IMR-90 (cell line): ENCODE measurements around the gene OR4D6. TPM values are rescaled to one million over a fixed set of nuclear protein-coding genes. Genes with fewer than 3 reads are reported as not detected.

ENCODE experiments used
- ATAC-seq: fragments of 200-7000 bp; cut with Tn5 transposase; 2 replicates; pipeline ENCODE4 v1.9.1; 2020; ENCODE audit warnings: low read depth, mild to moderate bottlenecking, moderate library complexity
- Bru-seq: library from RNA; stranded (reverse); fragments of 400-500 nt; gene quantifications from one replicate; lab custom pipeline; 2021; lab: Mats Ljungman, UMichigan
- BruChase-seq, 2 experiments: library from RNA; stranded (reverse); fragments of 400-500 nt; gene quantifications; one replicate each; lab custom pipeline; 2021; lab: Mats Ljungman, UMichigan
- BruUV-seq: library from RNA; stranded (reverse); fragments of 400-500 nt; replicated peaks from 2 replicates; lab custom pipeline; 2021; lab: Mats Ljungman, UMichigan
- CTCF ChIA-PET: fragments of 300-600 bp; formaldehyde crosslinking; extraction: SDS; loops from one replicate; lab custom pipeline; 2021; ENCODE audit warnings: antibody characterized with exemption; lab: Yijun Ruan, JAX
- POLR2A ChIA-PET: fragments of 300-600 bp; sonication (Branson Sonifier 250); formaldehyde crosslinking; loops from one replicate; lab custom pipeline; 2022; ENCODE audit warnings: antibody characterized with exemption; ENCODE audit not compliant: unreplicated experiment; lab: Charles Lee
- DNase-seq: peaks from one replicate; pipeline ENCODE4 v3.0.0; 2013
- H2AFZ ChIP-seq: replicated peaks from 2 replicates; pipeline ENCODE3; 2013; ENCODE audit warnings: low read length, mild to moderate bottlenecking; ENCODE audit not compliant: poor library complexity
- H2AK5ac ChIP-seq: 2 replicates; pipeline ENCODE4 v1.6.1; 2013; ENCODE audit warnings: low read depth, low read length, inconsistent platforms
- H2AK9ac ChIP-seq: replicated peaks from 2 replicates; pipeline ENCODE3; 2013; ENCODE audit warnings: mild to moderate bottlenecking, low read depth, low read length, moderate library complexity; ENCODE audit not compliant: poor library complexity
- H2BK120ac ChIP-seq: 2 replicates; pipeline ENCODE4 v1.6.1; 2013; ENCODE audit warnings: low read depth, low read length, inconsistent platforms
- H2BK15ac ChIP-seq: 3 replicates; pipeline ENCODE4 v1.6.1; 2013; ENCODE audit warnings: low read depth, low read length, inconsistent platforms
- H2BK20ac ChIP-seq: 2 replicates; pipeline ENCODE4 v1.6.1; 2013; ENCODE audit warnings: low read depth, mild to moderate bottlenecking, inconsistent platforms, low read length, moderate library complexity
- H2BK5ac ChIP-seq: 2 replicates; pipeline ENCODE4 v1.6.1; 2013; ENCODE audit warnings: mild to moderate bottlenecking, low read depth, low read length, inconsistent platforms; ENCODE audit not compliant: poor library complexity, severe bottlenecking
- H3K14ac ChIP-seq: replicated peaks from 2 replicates; pipeline ENCODE4 v1.6.1; 2013; ENCODE audit warnings: low read depth, low read length, inconsistent platforms
- H3K18ac ChIP-seq: 2 replicates; pipeline ENCODE4 v1.6.1; 2013; ENCODE audit warnings: low read depth, low read length, control low read depth
- H3K23ac ChIP-seq: 2 replicates; pipeline ENCODE4 v1.6.1; 2013; ENCODE audit warnings: low read depth, low read length, inconsistent platforms
- H3K27ac ChIP-seq: 2 replicates; pipeline ENCODE4 v1.5.1; 2013; ENCODE audit warnings: mild to moderate bottlenecking, control low read depth, low read length; ENCODE audit not compliant: insufficient read depth
- H3K27me3 ChIP-seq: 2 replicates; pipeline ENCODE4 v1.6.1; 2013; ENCODE audit warnings: low read length; ENCODE audit not compliant: control insufficient read depth, insufficient read depth
- H3K36me3 ChIP-seq: 2 replicates; pipeline ENCODE4 v1.6.1; 2013; ENCODE audit warnings: low read length, mixed read lengths; ENCODE audit not compliant: control insufficient read depth, insufficient read depth
- H3K4ac ChIP-seq: 2 replicates; pipeline ENCODE4 v1.6.1; 2013; ENCODE audit warnings: low read depth, low read length, inconsistent platforms
- H3K4me1 ChIP-seq: 2 replicates; pipeline ENCODE4 v1.6.1; 2013; ENCODE audit warnings: low read length, mixed read lengths; ENCODE audit not compliant: control insufficient read depth, insufficient read depth
- H3K4me2 ChIP-seq: 2 replicates; pipeline ENCODE4 v1.6.1; 2013; ENCODE audit warnings: low read depth, mild to moderate bottlenecking, control low read depth, low read length, moderate library complexity
- H3K4me3 ChIP-seq: 2 replicates; pipeline ENCODE4 v1.5.1; 2013; ENCODE audit warnings: low read depth, mild to moderate bottlenecking, control low read depth, low read length, moderate library complexity; ENCODE audit not compliant: insufficient read depth
- H3K56ac ChIP-seq: 2 replicates; pipeline ENCODE4 v1.6.1; 2013; ENCODE audit warnings: low read length, inconsistent platforms; ENCODE audit not compliant: insufficient read depth; ENCODE audit errors: extremely low read depth
- H3K79me1 ChIP-seq, 2 experiments: 2 replicates each; pipeline ENCODE4 v1.6.1; 2013; ENCODE audit warnings: low read length in 2 of 2, inconsistent platforms in 1 of 2, low read depth in 1 of 2
- H3K9ac ChIP-seq: 2 replicates; pipeline ENCODE4 v1.6.1; 2013; ENCODE audit warnings: low read depth, low read length, control low read depth
- H3K9me1 ChIP-seq: 2 replicates; pipeline ENCODE4 v1.6.1; 2013; ENCODE audit warnings: low read length, inconsistent platforms; ENCODE audit not compliant: insufficient read depth
- H3K9me3 ChIP-seq: 2 replicates; pipeline ENCODE4 v1.6.1; 2013; ENCODE audit warnings: low read length; ENCODE audit not compliant: control insufficient read depth, insufficient read depth
- H4K20me1 ChIP-seq: 2 replicates; pipeline ENCODE4 v1.6.1; 2013; ENCODE audit warnings: low read length, inconsistent platforms; ENCODE audit not compliant: insufficient read depth
- H4K5ac ChIP-seq: 2 replicates; pipeline ENCODE4 v1.6.1; 2013; ENCODE audit warnings: mild to moderate bottlenecking, low read depth, low read length, control low read depth
- H4K8ac ChIP-seq, 2 experiments: 2 replicates each; pipeline ENCODE4 v1.6.1; 2013; ENCODE audit warnings: low read depth in 2 of 2, low read length in 2 of 2, control low read depth in 1 of 2, inconsistent platforms in 1 of 2
- H4K91ac ChIP-seq: 2 replicates; pipeline ENCODE4 v1.6.1; 2013; ENCODE audit warnings: low read depth, low read length, inconsistent platforms; ENCODE audit not compliant: insufficient read depth
- CEBPB ChIP-seq: IDR thresholded peaks from 2 replicates; pipeline ENCODE4 v1.6.1; 2012; ENCODE audit warnings: low read depth, low read length, improper control_type of control experiment
- CHD1 ChIP-seq: IDR thresholded peaks from 2 replicates; pipeline ENCODE4 v1.6.1; 2012; ENCODE audit warnings: low read depth, low read length, improper control_type of control experiment
- CTCF ChIP-seq: conservative IDR thresholded peaks from 2 replicates; pipeline ENCODE4 v1.5.1; 2012; ENCODE audit warnings: mild to moderate bottlenecking, low read depth, low read length, improper control_type of control experiment
- ELK1 ChIP-seq: fragments of 150-350 bp; IDR thresholded peaks from 2 replicates; pipeline ENCODE4 v1.6.1; 2016; ENCODE audit warnings: low read depth, mild to moderate bottlenecking, low read length, moderate library complexity, borderline replicate concordance
- FOS ChIP-seq: fragments of 150-350 bp; IDR thresholded peaks from 2 replicates; pipeline ENCODE4 v1.6.1; 2016; ENCODE audit warnings: low read depth, low read length
- MXI1 ChIP-seq: IDR thresholded peaks from 2 replicates; pipeline ENCODE4 v1.6.1; 2012; ENCODE audit warnings: low read depth, mild to moderate bottlenecking, low read length, moderate library complexity, borderline replicate concordance
- NFE2L2 ChIP-seq: fragments of 150-350 bp; IDR thresholded peaks from 2 replicates; pipeline ENCODE4 v1.6.1; 2016; ENCODE audit warnings: low read depth, mild to moderate bottlenecking, low read length
- POLR2A ChIP-seq: IDR thresholded peaks from 2 replicates; pipeline ENCODE4 v1.6.1; 2012; ENCODE audit warnings: mild to moderate bottlenecking, low read depth, low read length
- USF2 ChIP-seq: fragments of 150-350 bp; IDR thresholded peaks from 2 replicates; pipeline ENCODE4 v1.6.1; 2017; ENCODE audit warnings: mild to moderate bottlenecking, antibody characterized with exemption, low read length, low read depth
- WGBS, 2 experiments: methylation state at CpG; one replicate each; pipeline versions ENCODE4 v1.1.5 to v1.1.7; 2013; ENCODE audit warnings: missing lambda C conversion rate in 2 of 2; ENCODE audit not compliant: insufficient read length in 1 of 2; ENCODE audit errors: extremely low coverage in 2 of 2; 5-methylcytosine and 5-hydroxymethylcytosine counted together
- dilution Hi-C: fragments of 300-500 bp; cut with HindIII; formaldehyde crosslinking; loops from one replicate; pipeline ENCODE4 v1.14.3; 2018; ENCODE audit warnings: low sequenced_read_pairs; ENCODE audit not compliant: unreplicated experiment
- in situ Hi-C: fragments of 300-500 bp; cut with MboI; formaldehyde crosslinking; loops from 3 replicates; pipeline ENCODE4 v1.14.3; 2019; ENCODE audit warnings: low sequenced_read_pairs, inconsistent platforms, mixed read lengths
- intact Hi-C: fragments of 100-400 bp; cut with micrococcal nuclease; formaldehyde crosslinking; loops from 2 replicates; pipeline ENCODE4 v1.10.0; 2022
- long read RNA-seq: library from polyadenylated mRNA; unstranded; transcript quantifications from one replicate; pipeline ENCODE4 v2.0.0, GENCODE V29; 2021; ENCODE audit not compliant: unreplicated experiment
- polyA plus RNA-seq, 3 experiments: library from polyadenylated mRNA; depleted of rRNA; stranded (reverse); fragments of >200 nt; gene quantifications; 2 replicates each; pipeline ENCODE4 v1.2.3, GENCODE V29; 2012; ENCODE audit warnings: low replicate concordance in 1 of 3
- total RNA-seq: library from RNA; depleted of rRNA; stranded (reverse); fragments of >200 nt; gene quantifications from 2 replicates; pipeline ENCODE4 v1.2.3, GENCODE V29; 2012; rRNA removed

Gene OR4D6
- total RNA-seq: not detected in 2 replicates
- polyA plus RNA-seq (2012; rRNA removed): not detected in 2 replicates
- not detected in 2 replicates for polyA plus RNA-seq (2012; cell fraction: cytosol; rRNA removed)
- not detected in 2 replicates for polyA plus RNA-seq (2012; cell fraction: nucleus; rRNA removed; ENCODE audit: low replicate concordance)
- not detected for Bru-seq, nascent RNA
- BruChase-seq, experiment 1, labeled RNA remaining after a 6-hour chase: not detected
- BruChase-seq, experiment 2, labeled RNA remaining after a 2-hour chase: not detected
- long read RNA-seq: 0 reads

GRCh38 chr11:59456661-59457060, at the start of gene OR4D6:
TSS of gene OR4D6 (plus strand) at chr11:59456961. CDS start at chr11:59456961, 0 bp downstream.
- Histone ChIP-seq H3K23ac (no peak within 1 kb of the TSS), H3K4me3 (no peak within 1 kb of the TSS), H2BK15ac (no peak within 1 kb of the TSS), H2BK120ac (no peak within 1 kb of the TSS), H4K91ac (no peak within 1 kb of the TSS), H3K14ac (no peak within 1 kb of the TSS), H3K18ac (no peak within 1 kb of the TSS), H3K56ac (no peak within 1 kb of the TSS), H2AK9ac (no peak within 1 kb of the TSS), H4K5ac (no peak within 1 kb of the TSS), H2BK20ac (no peak within 1 kb of the TSS), H3K27ac (no peak within 1 kb of the TSS), H4K8ac (no peak within 1 kb of the TSS), H3K4ac (no peak within 1 kb of the TSS), H3K4me2 (no peak within 1 kb of the TSS), H3K9ac (no peak within 1 kb of the TSS), H3K36me3 (no peaks in the 10 kb centered on the region), H3K79me1 (no peaks in the 10 kb centered on the region), H2AK5ac (no peak within 1 kb of the TSS), H3K9me3 (no peaks in the 10 kb centered on the region), H3K27me3 (no peaks in the 10 kb centered on the region), H2AFZ (no peak within 1 kb of the TSS), H3K4me1 (no peaks in the 10 kb centered on the region), H4K20me1 (no peaks in the 10 kb centered on the region), H3K9me1 (no peaks in the 10 kb centered on the region), H2BK5ac (no peak within 1 kb of the TSS)
- TF ChIP-seq CTCF: no peak
- no peak for TF ChIP-seq CEBPB
- no peak for TF ChIP-seq POLR2A
- TF ChIP-seq ELK1: no peak
- TF ChIP-seq USF2: no peak
- no peak for TF ChIP-seq MXI1
- TF ChIP-seq FOS: no peak
- no peak for TF ChIP-seq NFE2L2
- no peak for TF ChIP-seq CHD1
- DNase-seq (no peak), ATAC-seq (no peak)
- BruUV-seq: no TSS peak
- intact Hi-C loops (no loop called here), in situ Hi-C loops (no loop called here), dilution Hi-C loops (no loop called here)
- ChIA-PET POLR2A (no interaction called here), CTCF (no interaction called here)
- WGBS, 2 experiments: no CpG with 5 or more reads among the region's 2 CpGs
